CD4-positive, alpha-beta T cell treated with Interleukin-15 for 4 hours (primary cell): ENCODE measurements around the gene NKD1.
"Not testable (repeated sequence)": the region's sequence is repeated elsewhere in the genome, so short reads cannot be mapped to it uniquely, and the experiment has no call there.

Source experiments
- DNase-seq: peaks from one replicate; pipeline ENCODE4 v3.0.0-alpha.2; 2020; ENCODE audit warnings: low spot score

NKD1 gene, protein sequence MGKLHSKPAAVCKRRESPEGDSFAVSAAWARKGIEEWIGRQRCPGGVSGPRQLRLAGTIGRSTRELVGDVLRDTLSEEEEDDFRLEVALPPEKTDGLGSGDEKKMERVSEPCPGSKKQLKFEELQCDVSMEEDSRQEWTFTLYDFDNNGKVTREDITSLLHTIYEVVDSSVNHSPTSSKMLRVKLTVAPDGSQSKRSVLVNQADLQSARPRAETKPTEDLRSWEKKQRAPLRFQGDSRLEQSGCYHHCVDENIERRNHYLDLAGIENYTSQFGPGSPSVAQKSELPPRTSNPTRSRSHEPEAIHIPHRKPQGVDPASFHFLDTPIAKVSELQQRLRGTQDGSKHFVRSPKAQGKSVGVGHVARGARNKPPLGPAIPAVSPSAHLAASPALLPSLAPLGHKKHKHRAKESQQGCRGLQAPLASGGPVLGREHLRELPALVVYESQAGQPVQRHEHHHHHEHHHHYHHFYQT

DNA sequence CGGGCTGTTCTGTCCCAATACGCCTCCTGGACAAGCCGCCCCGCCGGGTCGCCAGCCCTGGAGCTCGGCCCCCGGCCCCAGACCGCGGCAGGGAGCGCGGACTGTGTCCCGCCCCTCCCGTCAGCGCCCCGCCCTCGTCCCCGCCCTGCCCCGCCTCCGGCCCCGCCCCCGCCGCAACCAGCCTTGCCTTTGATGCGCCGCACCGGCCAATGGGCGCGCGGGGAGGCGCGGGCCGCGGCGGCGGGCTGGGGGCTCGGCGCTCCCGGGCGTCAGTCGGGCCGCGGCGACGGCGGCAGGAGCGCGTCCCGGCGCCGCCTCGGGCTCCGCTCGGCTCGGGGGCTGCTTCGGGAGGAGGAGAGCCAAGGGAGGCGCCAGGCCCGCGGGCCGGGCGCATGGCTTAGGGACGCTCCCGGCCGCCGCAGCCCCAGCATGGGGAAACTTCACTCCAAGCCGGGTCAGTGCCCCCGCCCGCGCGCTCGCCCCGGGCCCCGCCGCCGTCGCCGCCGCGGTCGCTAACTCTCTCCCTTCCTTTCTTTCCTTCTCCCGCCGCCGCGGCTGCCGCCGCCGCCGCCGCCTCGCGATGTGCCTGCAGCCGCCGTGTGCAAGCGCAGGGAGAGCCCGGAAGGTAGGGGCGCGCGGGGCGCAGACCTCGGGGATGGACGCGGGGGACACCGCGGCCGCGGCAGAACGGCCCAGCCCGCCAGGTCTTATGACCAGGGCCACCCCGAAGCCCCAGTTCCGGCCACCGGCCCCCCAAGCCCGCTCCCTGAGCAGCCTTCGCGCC is at the start of gene NKD1:
TSS of gene NKD1 (plus strand) at position 272 of the 784 bp plus-strand sequence. CDS start at position 430, 158 bp downstream.
- DNase-seq = peak; percentile 70

DNA sequence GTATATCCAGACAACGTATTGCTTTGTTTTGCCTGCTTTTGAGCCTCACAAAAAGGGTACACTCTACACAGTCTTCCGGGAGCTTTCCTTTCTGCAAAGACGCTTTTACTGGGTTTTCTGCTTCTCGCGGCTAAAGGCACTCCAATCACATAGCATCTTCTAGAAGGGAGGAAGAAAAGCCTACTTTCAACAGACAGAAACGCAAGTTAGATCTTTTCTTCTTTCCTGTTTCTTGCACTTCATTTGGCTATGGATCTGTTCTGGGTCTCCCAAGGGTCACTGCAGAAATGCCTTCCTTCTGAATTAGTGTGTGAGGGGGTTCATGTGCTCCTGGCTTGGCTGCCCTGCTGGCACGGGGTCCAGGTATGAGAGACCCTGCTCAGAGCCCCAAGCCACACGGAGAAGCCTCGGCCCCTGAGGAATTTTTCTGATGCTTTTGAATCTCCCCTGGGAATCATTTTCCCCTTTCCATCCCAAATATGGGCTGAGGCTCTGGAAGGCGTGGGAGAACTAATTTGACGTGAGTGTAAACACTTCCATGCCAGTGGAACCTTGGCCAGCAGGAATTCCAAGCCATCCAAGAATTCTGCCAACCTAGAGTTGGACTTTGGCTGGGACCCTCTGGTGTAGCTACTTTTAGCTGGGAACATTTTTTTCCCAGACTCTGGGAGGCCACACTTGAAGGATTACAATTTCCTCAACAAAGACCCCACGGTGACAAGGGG is 49.6 kb upstream of the NKD1 start:
- no peak for DNase-seq

DNA sequence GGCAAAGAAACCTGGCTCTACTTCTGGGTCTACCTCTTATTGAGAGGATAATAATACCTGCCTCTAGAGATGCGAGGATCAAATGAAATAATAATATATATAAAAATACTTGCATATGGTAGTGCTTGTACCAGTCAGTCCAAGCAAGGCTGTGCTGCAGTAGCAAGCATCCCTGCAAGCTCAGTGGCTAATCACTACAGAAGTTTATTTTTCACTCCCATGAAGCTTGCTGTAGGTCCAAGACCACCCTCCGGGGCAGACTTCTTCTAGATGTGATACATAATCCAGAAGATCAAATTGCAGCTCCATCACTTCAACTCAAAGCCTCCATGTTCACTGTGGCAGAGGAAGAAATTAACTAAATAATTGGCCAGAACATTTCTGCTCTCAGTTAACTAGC is 48.9 kb upstream of the NKD1 start:
- no peak for DNase-seq

DNA sequence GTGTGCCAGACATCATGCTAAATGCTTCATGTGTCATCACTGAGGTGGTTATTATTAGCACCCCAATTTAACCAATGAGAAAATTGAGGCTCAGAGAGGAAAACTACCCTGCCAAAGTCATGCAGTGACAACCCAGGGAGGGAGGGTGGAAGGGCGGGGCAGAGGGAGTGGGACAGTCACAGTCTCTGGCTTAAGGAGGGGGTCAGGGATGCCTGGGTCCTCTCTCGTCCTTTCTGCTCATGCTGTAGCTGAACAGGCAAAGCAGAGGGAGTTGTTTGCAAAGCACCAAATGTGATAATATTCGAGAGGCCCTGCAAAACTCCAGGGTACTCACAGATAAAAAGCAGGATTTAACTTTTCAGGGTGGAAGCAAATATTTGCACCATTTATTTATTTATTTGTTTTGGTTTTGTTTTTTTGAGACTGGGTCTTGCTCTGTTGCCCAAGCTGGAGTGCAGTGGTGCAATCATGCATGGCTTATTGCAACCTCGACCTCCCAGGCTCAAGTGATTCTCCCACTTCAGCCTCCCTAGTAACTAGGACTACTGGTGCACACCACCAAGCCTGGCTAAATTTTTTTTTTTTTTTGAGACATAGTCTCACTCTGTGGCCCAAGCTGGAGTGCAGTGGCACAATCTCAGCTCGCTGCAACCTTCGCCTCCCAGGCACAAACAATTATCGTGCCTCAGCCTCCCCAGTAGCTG is 47.9 kb upstream of the NKD1 start:
- DNase-seq = no peak

DNA sequence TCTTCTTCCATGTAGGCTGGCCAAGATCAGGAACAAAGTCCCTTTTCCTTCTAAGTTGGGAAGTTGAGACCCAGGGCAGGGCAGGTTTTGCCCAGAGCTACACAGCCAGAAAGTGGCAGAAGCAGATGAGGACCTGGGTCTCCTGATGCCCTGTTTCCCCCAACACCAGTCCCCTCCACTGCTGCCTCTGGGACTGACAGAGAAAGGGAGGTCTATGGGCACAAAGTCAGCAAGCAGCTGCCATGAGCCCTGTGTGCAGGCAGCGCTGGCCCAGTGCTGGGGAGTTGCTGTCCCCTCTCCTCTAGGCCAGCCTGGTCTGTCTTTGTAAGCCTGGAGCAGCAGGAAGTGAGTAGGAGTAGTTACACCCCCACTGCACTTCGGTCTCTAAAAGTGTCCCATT is 46.9 kb upstream of the NKD1 start:
- DNase-seq = no peak

DNA sequence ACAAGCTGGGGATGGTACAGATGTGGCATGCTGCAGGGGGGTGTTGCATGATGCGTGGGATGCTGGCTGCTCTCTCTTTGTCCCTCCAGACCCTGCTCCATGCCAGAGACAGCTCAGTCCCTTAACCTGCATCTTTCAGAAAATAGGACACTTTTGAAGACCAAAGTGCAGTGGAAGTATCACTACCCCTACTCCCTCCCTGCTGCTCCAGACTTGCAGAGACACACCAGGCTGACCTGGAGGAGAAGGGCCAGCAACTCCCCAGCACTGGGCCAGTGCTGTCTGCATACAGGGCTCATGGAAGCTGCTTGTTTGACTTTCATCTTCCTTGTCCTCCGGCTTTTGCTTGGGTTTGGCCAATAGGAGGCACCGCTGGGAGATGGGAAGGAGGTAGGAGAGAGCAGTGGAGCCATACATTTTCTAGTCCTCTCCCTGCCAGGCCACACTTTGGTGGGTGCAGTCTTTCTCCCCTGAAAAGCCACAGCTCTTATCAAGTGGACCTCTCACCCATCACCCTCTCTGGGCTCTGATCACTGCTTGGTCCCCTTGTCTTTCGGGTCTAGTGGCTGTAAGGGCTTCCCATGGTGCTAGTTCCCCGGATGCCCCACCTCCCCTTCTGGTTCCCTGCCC is 46.1 kb upstream of the NKD1 start:
- DNase-seq = no peak

DNA sequence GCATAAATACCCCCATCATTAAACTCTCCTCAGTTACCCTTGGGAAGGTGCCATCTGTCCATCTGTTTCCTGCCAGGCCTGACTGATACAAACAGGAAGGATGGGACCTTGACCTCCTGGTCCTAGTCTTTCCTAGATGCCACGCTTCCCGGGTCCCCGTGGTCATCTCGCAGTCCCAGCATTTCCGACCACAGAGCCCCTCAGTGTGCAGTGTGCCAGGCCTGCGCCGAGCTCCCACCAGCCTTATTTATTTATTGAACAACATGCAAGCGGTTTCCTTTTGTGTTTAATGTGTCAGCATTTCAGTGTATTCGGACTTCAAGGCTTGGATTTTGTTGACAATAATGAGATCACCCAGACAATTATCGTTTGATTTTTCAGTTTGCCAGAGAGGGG is 45.6 kb upstream of the NKD1 start:
- no peak for DNase-seq

DNA sequence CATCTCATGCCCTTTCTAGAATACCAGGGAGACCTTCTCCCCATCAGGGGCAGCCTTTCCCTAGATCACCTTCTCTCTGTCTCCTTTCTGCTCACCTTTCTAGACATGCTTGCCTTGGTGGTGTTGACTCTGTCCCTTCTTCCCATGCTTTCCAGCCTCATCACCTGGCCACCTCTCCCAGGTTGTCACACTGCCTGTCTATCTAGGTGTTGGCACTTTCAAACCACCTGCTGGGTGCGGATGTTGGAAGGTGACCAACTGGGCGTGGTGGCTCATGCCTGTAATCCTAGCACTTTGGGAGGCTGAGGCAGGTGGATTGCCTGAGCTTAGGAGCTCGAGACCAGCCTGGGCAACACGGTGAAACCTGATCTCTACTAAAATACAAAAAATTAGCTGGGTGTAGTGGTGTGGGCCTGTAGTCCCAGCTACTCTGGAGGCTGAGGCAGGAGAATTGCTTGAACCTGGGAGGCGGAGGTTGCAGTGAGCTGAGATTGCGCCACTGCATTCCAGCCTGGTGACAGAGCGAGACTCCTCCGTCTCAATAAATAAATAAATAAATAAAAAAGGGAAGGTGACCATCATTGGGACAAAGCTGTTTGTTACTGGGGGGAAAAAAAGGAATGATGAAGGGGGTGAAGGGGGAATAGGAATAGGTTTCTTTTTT is 44.2 kb upstream of the NKD1 start:
- DNase-seq = not testable (repeated sequence)

DNA sequence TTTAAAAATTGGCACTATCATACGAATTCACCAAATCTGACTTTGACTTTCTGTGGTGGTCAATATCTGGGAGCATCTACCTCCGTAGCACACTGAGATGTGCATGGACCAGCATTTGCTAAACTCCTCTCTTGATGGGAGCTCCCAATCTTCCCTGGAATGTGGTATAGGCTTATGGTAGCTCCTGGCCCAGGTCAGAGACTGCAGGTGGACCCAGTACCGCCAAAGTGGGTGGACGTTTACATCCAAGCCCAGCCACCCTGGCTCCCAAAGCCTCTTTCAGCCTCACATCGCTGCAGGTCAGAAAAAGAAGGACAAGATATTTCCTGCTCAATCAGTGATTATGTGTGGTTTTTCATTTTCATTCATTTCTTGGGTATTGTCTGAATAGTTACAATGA is 43.1 kb upstream of the NKD1 start:
- no peak for DNase-seq

DNA sequence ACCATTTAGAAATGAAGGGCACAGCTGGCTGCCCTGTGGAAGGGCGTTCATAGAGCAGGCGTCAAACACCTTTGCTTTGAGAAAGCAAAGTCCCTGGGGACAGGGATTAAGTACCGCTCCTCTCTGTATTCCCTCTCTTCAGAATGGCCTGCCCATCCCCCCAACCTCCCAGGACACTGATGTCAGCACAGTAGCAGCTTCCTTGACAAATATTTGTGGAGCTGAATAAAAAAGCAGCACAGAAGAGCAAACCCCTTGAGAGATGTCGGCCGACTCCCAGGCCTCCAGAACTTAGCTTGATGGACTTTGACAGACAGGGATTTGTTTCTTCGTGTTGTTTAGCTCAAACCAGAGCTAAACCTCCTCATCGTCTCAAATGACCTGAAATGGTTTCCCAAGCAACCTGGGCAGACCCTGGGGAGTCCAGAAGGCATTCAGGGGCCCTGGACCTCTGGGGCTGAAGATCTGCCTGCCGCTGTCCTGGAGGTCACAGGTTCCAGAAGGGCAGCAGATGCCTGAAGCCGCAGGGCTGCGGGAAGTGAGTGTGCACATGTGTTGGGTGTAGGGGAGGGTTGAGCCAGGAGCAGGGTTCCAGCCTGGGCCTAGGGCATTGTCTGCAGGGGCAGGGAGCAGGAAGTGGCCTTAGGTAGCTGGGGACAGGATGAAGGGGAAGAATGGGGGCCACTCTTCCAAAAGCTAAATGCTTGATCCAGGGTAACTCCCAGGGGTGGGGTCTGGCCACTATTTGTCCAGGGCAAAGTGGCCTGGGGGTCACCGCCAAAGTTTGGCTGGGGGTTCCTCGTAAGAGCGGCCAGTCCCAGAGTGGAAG is 42.3 kb upstream of the NKD1 start:
- no peak for DNase-seq

DNA sequence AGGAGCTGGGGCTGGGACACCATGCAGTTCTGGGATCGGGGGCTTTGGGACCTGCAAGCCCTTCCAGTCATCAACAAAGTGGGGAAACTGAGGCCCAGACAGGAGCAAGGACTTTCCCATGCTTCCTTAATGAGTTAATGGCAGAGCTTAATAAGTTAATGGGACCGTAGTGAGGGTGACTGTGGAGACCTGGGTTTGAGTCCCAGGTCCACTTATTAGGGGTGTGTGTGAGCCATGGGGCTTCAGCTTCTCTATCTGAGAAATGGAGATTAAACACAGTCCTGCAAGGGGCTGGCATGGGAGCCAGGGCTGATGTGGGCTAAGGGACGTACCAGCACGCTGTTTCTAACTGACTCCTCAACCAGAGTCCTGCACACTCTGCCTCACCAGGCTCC is 41.7 kb upstream of the NKD1 start:
- DNase-seq = no peak

DNA sequence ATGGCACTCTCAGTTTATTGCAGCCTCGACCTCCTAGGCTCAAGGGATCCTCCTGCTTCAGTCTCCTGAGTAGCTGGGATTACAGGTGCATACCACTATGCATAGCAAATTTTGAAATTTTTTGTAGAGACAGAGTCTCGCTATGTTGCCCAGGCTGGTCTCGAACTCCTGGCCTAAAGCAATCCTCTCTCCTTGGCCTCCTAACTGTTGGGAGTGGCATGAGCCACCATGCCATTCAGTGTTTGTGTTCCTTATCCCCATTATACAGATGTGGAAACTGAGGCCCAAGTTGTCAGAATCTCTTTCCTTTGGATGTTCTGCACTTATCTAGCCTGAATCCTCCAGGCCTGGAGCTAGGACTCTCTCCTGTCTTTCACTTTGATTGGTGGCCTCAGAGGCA is 40.8 kb upstream of the NKD1 start:
- no peak for DNase-seq

DNA sequence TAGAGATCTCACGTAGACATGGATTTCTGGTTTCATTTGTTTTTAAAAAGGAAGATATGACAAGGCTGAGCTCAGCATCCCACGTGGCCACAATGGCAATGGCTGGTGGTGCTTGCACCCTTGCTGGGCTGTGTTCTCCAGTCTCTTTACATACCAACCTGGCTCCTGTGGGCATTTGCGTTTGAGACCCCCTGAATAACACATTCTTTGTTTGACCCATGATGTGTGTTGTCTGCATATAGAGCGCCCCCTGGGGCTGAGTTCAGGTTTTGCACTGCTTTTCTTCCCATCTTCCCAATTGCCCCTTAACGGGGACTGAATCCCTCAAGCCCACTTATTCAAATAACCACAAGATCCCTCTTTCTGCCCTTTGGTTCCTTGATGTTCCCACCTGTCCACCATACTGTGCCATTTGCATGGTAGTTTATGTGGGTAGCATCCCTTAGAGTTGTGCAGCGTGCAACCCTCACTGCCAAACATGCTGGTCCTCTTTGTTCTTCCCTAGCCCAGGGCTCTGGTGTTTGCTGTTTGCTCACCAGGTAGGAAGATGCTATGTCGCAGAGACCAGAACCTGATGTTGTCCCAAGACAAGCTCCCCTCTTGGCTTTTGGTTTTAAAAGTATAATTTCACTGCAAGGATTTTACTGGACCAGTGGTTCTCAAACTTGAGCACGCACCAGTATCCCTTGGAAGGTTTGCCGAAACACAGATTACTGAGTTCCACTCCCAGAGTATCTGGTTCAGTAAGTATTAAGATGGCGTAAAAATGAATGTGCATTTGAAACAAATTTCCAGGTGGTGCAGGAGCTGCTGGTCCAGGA is 38.5 kb upstream of the NKD1 start:
- peak; percentile 33 for DNase-seq

DNA sequence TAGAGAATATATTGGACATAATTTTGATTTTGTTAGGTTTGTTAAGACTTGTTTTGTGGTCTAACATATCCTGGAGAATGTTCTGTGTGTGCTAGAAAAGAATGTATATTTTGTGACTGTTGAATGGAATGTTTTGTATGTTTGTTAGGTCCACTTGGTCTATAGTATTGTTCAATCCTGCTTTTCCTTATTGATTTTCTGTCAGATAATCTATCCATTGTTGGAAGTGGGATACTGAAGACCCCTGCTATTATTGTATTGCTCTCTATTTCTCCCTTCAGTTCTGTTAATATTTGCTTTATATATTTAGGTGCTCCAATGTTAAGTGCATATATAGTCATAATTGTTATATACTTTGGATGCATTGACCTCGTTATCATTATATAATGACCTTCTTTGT is 33.0 kb upstream of the NKD1 start:
- no peak for DNase-seq

DNA sequence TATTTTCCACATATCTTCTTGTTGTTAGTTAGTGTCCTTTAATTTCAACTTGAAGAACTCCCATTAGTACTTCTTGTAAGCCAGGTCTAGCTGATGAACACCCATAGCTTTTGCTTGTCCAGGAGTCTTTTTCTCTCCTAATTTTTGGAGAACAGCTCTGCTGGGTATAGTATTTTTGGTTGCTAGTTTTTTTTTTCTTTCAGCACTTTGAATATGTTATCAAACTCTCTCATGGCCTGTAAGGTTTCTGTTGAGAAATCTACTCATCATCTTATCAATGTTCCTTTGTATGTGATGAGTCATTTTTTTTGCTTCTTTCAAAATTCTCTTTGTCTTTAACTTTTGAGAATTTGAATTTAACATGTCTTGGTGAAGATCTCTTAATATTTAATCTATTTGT is 31.8 kb upstream of the NKD1 start:
- no peak for DNase-seq

DNA sequence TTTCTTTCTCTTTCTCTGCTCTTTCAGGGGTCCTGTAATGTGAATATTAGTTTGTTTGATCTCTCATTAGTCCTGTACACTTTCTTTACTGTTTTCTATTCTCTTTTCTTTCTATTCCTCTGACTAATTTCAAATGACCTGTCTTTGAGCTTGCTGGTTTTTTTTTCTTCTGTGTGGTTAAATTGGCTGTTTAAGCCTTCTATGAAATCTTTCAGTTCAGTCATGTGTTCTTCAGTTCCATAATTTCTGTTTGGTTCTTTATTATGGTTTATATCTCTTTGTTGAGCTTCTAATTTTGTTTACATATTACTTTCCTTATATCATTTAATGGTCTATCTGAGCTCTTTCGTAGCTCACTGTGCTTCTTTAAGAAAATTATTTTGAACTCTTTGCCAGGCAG is 31.3 kb upstream of the NKD1 start:
- no peak for DNase-seq

DNA sequence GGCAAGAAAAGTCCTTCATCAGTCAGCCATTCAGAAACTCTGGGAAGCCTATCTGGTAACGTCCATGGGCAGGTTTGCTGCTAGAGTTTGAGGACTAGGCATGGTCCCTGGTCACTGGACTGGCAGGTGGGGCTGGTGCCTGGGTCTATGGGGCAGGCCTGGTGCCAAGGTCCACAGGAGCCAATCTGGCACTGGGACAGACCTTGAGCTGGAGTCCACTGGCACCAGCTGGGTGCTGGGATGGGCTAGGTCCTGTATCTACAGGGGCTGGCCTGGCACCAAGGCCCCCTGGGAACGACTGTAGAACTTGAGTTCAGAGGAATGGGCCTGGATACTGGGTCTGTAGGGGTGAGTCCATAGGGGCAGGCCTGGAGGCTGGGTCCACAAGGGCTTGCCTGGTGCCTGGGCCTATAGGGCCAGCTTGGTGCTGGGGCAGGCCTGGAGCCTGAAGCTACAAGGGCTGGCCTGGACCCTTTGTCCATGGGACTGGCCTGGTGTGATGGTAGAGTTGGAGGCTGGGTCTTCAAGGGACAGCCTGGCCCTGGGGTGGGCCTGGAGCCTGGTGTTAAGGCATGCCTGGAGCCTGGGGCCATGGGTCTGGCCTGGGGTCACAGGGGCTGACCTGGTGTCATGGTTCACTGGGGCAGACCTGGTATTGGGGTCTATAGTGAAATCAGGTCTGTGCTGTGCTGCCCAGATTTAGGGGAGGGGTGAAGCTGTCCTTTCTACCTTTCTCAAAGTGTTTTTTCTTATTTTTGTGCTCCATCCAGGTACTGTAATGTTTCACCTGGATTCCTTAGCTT is 30.5 kb upstream of the NKD1 start:
- DNase-seq = no peak

DNA sequence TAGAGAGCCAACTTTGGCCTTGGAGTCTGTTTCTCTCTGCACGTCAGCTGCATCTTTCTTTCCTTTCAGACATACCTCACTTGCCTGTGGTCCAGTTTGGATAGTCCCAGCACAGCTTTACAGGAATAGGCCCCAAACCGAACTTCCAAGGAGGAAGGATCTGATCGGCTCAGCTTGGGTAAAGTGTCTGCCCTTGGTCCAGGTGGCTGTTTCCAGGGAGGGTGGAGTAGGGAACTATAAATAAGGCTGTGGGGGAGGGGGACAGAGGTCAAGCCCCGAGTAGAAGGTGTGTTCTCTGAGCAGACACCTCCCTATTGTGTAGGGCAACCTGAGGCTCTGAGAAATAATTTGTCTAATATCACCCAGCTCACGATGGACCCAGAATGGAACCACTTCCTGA is 29.2 kb upstream of the NKD1 start:
- DNase-seq = no peak
